GM18511 (cell line): ENCODE measurements around the gene CD300LD.

Experiments
- ATAC-seq: cut with Tn5 transposase; IDR thresholded peaks from one replicate; pipeline ENCODE4 v1.9.1; 2021; ENCODE audit warnings: mild to moderate bottlenecking, moderate library complexity; ENCODE audit not compliant: unreplicated experiment

Gene CD300LD

DNA sequence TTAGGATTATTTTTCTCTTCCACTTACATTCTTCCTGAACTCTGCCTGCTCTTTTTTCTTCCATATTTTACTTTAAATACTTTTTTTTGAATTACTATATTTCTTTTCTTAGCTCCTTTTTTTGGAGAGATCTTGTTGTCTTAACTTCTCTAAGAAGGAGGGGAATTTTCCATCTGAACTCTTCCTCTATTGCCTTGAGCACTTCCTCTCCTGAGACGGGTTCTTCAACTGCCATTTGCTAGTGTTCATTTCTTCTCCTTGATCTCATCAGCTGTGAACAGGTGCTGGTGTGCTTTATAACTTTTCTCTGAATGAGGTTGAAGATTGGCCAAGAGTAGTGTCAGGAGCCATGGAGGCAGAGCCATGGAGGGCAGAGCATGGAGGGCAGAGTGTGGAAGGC, 15.1 kb upstream of the CD300LD start:
- ATAC-seq, result no peak

DNA sequence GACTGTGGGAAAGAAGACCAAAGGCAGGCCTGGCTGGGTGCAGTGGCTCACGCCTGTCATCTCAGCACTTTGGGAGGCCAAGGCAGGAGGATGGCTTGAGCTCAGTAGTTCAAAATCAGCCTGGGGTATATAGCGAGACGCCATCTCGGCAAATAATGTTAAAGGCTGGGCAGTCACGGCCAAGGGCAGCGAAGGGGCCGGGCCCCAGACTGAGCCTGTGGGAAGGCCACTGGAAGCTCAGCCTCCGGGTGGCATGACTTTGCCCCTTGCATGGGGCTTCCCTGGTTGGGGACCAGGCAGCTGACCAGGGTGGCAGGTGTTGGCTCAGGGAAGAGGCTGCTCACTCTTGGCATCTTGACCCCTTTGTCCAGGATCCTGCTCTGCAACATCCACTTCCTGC, 14.0 kb upstream of the CD300LD start:
- no peak for ATAC-seq

DNA sequence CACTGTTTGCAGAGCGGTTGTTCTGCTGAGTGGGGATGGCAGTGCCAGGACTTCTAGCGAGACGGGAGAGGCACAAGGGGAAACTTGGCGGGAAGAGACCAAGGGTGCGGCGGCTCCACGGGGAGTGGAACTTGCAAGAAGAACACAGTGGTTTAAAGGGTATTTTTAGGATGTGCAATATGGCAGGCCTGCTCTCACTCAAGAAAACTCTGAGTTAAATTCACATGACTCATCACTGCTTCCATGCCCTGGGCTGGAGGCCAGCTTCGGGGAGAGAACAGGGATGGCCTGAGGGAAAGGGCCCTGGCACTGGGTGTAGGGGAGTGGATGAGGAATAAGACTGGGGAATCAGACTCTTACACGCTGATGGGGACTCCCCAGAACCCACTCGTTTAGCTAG, 13.3 kb upstream of the CD300LD start:
- no peak for ATAC-seq

DNA sequence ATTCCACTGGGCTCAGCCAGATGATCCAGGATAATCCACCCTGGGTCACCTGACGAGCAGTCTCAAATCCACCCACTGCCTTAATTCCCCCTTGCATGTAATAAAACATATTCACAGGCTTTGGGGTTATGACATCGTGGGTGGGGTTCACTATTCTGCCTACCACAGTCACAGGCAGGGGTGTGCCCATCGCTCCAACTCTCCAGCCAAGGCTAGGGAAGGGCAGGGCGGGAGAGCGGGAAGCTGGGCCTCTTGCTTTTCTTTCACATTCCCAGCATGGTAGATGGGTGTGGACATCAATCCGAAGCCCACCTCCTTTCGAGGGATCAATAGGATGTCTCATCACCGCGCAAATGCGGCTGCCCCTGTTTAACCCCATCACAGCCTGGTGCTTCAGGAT, 12.7 kb upstream of the CD300LD start:
- no peak for ATAC-seq

DNA sequence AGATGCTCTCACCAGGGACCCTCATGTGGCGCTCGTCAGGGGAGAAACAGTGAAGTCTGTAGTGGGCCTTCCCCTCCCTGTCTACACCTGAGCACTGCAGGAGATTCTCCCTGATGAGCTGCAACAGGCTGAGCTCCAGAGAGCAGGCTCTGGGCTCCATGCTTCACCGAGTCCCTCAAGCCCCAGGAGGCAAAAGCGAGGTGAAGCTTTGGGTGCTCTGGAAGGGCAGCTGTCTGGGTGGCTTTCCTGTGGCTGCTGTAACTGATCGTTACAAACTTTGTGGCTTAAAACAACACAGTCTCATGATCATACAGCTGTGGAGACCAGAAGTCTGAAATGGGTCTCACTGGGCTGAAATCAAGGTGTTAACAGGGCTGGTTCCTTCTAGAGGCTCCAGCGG, 12.1 kb upstream of the CD300LD start:
- no peak for ATAC-seq

DNA sequence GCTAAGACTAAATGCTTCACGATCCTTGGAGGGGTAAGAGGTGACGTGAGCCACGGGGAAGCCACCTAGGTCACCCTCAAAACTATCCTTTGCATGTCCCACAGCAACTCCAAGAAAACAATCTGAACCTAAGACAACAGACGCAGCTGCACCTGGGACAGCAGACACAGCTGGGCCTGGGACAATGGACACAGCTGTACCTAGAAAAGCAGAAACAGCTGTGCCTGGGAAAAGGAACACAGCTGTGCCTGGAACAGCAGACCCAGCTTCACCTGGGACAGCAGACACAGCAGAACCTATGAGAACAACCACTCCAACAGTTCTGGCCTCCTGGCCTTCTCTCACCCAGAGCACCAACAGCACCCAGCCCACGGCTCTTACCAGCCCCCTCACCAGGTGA, 11.7 kb upstream of the CD300LD start:
- no peak for ATAC-seq

DNA sequence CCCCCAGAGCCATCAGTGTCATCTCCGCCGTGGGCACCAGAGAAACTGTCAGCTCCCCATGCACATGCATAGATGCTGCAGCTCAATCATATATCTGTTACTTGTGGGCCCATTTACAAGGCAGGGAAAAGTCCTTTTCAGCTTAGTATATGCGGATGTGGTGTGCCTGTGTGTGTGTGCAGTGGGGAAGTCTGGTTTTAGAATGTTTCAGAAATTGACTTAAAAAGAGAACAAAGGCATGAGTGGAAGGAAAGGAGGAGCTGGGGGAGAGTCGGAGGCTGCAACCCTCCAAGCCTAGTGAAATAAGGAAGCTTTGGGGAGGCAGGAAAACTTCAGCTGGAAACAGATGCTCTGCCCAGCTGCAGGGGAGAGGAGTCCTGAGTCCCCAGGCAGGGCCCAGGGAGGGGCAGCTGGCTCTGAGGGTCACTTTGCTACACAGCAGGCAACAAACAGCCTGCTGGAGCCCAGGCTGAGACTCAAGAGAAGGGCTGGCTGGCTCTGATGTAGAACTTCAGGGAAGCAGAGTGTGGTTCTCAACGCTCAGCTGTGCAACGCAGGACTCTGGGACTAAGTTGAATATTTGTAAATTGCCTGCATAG, 11.1 kb upstream of the CD300LD start:
- no peak for ATAC-seq

DNA sequence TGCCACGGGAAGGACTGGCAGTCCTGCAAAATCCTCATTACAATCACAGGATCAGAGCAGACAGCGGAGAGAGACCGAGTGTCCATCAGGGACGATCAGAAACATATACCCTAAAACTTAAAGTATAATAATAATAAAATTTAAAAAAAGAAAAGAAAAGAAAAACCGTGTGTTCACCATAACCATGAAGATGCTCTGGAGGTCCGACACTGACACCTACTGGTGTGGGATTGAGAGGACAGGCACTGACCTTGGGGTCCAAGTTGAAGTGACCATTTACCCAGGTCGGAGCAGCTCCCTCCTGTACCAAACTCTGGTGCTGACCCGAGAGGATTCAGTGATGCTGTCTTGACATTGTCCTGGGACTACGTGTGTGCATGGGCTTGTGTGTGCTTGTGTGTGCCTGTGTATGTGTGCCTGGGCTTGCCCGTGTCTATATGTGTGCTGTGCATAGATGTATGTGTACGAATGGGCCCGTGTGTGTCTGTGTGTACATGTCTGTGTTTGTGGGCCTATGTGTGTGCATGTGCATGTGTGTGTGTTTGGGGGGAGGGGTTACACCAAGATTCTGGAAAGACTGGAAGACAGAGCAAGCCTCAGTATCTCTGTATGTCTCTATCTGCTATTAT, 10.0 kb upstream of the CD300LD start:
- ATAC-seq, result no peak

DNA sequence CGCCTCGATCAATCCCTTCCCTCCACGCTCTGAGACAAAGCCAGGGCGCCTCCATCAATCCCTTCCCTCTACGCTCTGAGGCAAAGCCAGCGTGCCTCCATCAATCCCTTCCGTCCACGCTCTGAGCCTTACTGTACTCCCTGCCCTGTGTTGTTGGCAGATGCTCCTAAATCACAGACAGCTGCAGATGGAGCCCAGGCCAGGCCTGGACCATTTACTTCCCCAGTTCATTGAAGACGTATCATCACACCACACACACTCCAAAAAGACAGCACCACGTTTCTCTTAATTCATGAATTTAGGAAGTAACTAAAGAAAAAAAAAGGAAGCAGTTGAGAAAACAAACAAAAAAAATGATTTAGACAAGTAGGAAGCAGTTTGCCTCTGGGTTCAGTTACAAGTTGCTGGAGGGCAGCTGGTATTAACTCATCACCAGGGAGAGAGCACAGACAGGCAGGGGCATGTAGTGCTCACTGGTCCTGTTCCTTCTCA, 7.4 kb upstream of the CD300LD start:
- ATAC-seq, result no peak

DNA sequence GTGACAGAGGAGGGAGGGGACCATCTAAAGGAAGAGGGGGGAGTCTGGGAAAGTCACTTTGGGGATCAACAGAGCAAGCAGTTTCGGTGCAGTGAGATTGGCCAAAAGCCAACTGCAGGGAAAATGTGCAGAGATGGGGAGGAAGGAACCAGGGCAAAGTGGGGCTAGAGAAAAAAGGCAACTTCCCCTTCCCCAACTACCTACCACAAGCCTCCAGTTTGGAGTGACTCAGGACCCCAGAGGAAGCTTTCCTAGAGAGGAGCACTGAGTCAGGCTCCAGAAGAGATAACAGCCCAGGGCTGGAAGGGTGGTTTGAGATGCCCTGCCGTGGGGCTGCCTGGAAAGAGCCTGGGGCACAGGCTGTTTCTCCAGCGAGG, 6.9 kb upstream of the CD300LD start:
- no peak for ATAC-seq

DNA sequence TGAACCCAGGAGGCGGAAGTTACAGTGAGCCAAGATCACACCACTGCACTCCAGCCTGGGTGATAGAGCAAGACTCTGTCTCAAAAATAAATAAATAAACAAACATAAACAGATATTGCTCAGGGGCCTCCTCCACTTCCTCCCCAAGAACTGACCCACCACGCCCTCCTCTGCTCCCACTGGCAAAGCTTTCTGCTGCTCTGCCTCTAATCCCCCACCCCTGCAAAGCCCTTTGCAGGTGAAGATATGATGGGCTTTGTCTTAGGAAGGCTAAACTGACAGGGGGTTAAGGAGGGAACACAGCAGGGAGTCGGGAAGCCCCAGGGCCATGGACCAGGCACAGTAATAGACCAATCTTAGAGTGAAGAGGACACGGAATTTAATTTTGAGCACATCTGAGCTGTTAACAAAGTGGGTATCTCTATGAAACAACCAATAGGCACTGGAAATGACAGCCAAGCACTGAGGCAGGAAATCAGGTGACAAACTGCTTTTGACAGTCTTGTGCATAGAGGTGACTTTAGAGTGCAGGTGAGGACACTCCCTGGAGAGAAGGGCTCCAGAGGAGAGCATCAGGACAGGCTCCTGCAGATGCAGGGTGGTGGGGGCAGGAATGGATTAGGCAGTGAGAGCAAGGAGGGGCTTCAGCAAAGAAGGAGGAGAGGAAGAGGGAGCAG, 6.4 kb upstream of the CD300LD start:
- ATAC-seq, result no peak

DNA sequence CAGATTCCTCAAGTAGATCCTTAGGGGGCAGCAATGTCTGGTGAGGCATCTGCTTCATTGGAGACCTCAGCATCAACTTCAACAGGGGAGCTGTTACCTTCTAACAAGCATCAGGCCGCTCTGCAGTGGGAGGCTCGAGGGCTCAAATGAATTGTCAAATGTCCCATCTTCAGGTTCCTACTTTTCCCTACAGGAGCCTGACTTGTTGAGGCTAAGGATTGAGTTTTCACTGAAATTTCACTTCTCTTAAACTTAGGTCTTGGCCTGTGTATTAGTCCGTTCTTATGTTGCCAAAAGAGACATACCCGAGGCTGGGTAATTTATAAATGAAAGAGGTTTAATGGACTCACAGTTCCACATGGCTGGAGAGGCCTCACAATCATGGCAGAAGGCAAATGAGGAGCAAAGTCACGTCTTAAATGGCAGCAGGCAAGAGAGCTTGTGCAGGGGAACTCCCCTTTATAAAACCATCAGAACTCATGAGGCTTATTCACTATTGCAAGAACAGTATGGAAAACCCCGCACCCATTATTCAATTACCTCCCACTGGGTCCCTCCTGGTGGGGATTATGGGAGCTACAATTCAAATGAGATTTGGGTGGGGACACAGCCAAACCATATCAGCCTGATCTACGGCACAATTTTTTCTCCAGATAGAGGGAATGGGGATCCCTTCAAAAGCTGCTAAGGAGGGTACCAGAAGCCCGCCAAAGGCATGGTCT, 5.1 kb upstream of the CD300LD start:
- no peak for ATAC-seq

DNA sequence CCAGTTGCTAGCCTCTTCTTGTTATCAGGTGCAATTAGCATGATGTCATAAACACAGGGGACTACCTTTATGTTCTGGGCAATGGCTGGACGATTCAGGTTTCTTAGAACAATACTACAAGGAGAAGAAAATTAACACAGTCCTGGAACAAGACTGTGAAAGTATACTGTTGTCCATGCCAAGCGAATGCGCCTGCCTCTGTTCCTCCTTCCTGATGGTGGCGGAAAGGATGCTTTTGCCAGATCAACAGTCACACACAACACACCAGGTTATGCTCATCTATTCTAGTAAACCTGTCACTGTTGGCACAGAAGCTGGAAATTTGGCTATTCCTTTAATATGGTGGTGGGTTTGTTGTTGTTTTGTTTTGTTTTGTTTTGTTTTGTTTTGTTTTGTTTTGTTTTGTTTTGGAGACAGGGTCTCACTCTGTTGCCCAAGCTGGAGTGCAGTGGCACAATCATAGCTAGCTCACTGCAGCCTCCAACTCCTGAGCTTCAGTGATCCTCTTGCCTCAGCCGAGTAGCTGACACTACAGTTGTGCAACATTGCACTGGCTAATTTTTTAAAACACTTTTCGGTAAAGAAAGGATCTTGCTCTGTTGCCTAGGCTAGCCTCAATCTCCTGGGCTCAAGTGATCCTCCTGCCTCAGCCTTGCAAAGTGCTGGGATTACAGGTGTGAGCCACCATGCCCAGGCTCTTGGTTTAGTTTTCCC, 3.1 kb upstream of the CD300LD start:
- ATAC-seq, result no peak

DNA sequence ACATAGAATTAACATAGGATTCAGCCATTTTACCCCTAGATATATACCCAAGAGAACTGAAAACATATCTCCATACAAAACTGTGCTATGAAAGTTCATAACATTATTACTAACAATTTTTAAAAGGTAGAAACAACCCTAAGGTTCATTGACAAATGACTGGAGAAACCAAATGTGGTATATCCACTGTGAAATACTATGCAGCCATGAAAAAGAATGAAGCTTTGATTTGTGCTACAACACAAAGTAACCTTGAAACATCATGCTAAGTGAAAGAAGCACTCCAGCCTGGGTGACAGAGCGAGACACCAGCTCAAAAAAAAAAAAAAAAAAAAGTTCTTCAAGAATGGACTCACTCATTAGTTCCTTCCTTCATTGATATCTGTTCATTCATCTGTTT, 580 bp downstream of the CD300LD start:
- ATAC-seq, result no peak

DNA sequence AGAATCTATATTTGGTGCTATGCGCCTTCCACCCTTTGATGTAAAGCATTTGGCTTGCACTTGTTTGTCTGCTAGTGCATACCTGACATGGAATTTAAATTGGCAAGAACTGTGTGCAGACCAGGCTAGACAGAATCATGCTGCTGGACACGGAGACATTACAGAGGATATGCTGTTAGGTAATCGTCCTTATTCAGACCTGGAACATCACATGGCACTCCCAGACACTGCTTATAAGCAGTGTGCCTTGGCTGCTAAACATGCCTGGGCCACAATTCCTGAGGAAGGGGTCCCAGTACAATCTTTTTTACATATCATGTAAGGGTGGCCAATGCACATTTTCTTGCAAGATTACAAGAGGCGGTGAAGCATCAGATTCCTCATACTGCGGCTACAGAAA, 6.4 kb downstream of the CD300LD start:
- ATAC-seq, result no peak

DNA sequence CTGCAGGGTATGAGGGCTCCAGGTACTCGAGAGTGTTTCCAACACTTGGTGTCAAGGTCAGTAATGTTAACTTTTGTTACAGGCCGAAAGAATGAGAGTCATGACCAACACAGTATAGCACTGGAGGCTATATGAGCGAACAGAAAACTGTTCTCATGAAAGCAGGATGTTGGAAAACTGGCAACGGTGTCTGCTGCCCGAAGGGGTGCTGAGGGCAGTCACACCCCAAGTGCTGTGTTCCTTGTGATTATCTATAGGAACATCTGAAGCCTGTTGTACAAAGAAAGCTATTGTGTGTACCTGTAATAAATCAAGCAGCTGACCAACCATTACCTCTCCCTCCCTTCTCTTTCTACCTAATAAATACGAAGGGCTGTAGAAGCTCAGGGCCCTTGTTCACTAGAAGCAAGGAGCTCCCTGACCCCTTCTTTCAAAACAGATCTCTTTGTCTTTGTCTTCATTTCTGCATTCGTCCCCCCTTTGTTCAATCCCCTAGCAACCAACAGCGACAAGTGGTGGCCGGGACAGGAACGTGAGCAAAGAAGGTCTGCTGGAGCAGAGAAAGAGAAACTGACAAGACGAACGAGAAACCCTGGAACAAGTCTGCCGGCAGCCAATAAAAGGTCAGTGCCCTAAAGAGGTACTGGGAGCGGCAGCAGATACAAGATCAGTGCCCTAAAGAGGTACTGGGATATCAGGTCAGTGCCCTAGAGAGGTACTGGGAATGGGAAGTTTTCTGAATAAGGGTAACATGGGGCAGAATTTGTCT, 7.6 kb downstream of the CD300LD start:
- ATAC-seq, result no peak

DNA sequence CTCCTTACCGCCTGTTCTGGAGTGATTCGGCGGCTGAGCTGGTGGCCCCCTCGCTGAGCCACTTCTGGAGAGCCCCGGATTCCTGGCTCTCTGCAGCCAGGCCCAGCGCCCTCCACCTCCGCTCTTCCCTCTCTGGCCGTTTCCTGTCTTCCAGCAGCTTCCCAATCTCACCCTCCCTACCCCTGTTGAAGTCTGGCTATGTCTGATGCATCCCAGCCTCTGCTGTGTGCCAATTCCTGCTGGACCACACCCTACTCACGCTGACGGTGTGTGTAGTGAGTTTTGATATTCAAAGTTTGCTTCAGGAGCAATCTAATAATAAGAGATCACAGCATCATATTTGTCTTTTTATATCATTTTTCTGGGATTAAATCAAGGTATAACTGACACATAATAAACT, 9.4 kb downstream of the CD300LD start:
- no peak for ATAC-seq

DNA sequence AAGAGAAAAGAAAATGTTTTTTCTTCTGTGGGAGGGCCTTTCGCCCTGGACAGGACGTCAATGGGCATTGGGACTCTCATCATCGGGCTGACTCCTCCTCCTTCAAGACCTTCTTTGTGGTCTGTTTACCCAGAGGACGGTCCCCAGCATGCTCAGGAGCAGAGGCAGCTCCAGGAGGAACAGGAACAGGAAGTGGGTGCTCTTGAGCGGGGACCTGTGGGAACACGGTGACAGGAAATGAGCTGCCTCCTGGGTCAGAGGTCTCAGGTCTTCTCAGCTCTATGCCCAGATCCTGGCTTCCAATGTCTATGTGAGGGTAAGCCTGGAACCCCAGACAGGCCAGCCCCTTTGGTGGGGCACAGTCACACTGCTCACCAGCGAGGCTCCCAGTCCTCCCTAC, 12.2 kb downstream of the CD300LD start:
- no peak for ATAC-seq

DNA sequence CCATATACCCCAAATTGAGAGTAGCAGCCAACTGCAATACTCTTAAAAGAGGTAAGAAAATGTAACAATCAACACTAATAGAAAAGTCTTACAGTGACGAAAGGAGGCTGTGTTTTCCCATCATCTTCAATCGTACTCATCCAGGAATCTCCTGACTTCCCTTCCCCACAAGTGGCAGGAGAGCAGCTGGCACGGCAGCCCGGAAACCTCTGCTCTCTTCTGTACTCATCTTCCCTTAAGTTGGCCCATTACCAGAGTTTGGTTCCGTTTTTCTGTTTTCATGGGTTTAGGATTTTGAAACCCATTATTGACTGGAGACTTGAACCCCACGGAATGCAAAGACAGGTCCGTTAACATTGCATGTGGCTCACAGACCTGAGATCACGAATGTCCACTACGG, 13.1 kb downstream of the CD300LD start:
- ATAC-seq, result no peak

DNA sequence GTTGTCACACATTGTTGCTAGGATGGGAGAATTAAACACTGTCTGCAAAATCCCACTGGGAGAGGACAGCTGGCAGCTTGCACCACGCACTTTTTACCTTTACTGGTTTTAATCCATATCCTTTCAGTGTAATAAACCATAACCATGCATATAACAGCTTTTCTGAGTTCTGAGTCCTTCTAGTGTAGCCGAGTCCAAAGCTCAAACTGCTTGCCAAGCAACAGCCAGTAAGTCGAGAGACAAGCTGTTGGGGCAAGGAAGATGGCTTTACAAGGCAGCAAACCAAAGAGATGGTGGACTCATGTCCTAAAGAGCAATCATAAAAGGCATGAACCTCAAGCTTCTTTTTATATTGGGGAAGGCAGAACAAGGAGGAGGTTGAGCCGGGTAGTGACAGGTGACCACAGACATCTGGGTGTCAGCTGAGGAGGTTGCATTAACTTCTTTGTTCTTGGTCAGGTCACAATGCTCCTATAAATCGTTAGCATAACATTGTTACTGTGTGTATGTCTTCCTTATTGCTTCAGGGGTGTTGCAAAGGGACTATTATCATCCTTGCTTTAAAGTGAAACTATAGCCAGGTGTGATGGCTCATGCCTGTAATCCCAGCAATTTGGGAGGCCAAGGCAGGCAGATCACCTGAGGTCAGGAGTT, 17.5 kb downstream of the CD300LD start:
- ATAC-seq, result no peak
